Measurements from ENCODE around the gene KIF1C. TPM values are rescaled to one million over a fixed set of nuclear protein-coding genes. Genes with fewer than 3 reads are reported as not detected.
A peak's percentile ranks its signal among the peaks of the same experiment; 100 is the strongest.

The KIF1C gene
- total RNA-seq, 1 donor from 2014 or later = 51.0 TPM

DNA sequence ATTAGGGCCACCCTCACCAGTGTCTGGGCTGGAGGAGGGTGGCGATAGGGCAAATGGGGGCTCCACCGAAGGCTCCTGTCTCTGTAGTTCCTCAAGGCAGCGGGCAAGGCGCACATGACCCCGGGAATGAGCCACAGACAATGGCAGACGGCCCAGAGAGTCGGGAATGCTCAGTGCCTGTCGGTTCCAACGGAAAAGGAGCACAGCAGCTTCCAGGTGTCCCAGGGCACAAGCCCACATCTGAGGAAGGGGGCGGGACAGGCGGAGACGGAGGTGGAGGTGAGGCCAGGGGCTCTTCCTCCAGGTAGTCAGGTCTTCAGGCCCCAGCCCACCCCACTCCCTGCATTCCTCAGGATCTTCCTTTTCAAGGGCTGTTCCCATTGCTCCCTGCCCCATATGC is 25.0 kb upstream of the KIF1C start:
- Mint-ChIP-seq H3K4me1 (ENCODE audit: low read depth) (peaks cover 28% of the 10 kb centered on the region), H3K9me3 (no peaks in the 10 kb centered on the region), H3K36me3 (ENCODE audit: low read depth) (peaks cover 47% of the 10 kb centered on the region), H3K27ac (no peak overlapping the region), H3K27me3 (ENCODE audit: low read depth) (no peaks in the 10 kb centered on the region), H3K4me3 (ENCODE audit: low read depth) (no peak overlapping the region)
- intact Hi-C loops (cut with micrococcal nuclease) = no loop called here
- DNase-seq (ENCODE audit: low spot score) = no peak

- Mint-ChIP-seq H3K9me3 (no peaks in the 10 kb centered on the region), H3K36me3 (ENCODE audit: low read depth) (peaks cover 53% of the 10 kb centered on the region)
These were observed 24.3 kb upstream of the KIF1C start for GRCh38 chr17:4973256-4974114.

DNA sequence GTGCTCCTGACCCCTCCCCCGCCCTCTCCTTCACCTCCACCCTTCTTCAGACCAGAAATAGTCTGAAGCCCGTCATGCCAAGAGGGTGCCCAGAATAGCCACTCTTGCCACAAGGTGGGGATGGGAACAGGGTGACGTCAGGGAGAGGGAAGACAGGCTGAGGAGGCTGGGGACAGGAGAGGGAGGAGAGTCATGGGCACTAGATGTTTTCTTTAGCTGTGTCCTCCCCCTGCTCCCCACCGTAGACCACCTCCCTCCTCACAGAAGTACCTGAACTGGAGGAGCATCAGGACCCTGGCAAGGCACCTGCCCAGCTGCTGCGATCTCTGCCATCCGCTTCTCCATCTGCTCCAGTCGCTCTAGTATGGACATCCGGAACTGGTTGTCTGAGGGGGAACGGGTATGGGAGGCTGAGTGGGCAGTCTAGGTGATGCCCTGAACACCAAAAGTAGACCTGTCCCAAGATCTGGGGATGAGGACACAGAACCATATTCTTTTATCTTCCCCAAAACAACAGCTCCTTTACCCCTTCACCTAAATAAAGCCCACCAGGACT is 23.6 kb upstream of the KIF1C start:
- no peaks in the 10 kb centered on the region for H3K9me3 Mint-ChIP-seq
- no peak overlapping the region for H3K4me3 Mint-ChIP-seq (ENCODE audit: low read depth)
- H3K36me3 Mint-ChIP-seq (ENCODE audit: low read depth) = peaks cover 59% of the 10 kb centered on the region
- H3K27me3 Mint-ChIP-seq (ENCODE audit: low read depth) = no peaks in the 10 kb centered on the region
- no peak for DNase-seq (ENCODE audit: low spot score)
- peaks cover 23% of the 10 kb centered on the region for H3K4me1 Mint-ChIP-seq (ENCODE audit: low read depth)
- no peak overlapping the region for H3K27ac Mint-ChIP-seq
- intact Hi-C loops (cut with micrococcal nuclease) = no loop called here

More at GRCh38 chr17:4973256-4974114, 24.3 kb upstream of the KIF1C start:
- no peak for DNase-seq (ENCODE audit: low spot score)
- Mint-ChIP-seq H3K27me3 (ENCODE audit: low read depth) (no peaks in the 10 kb centered on the region), H3K4me3 (ENCODE audit: low read depth) (no peak overlapping the region), H3K4me1 (ENCODE audit: low read depth) (peaks cover 28% of the 10 kb centered on the region), H3K27ac (no peak overlapping the region)
- intact Hi-C loops (cut with micrococcal nuclease) = no loop called here

- no peak for DNase-seq (ENCODE audit: low spot score)
- intact Hi-C loops (cut with micrococcal nuclease) = no loop called here
- Mint-ChIP-seq H3K4me3 (ENCODE audit: low read depth) (no peak overlapping the region), H3K27ac (no peak overlapping the region), H3K27me3 (ENCODE audit: low read depth) (no peaks in the 10 kb centered on the region), H3K36me3 (ENCODE audit: low read depth) (peaks cover 77% of the 10 kb centered on the region), H3K9me3 (no peaks in the 10 kb centered on the region), H3K4me1 (ENCODE audit: low read depth) (peaks cover 16% of the 10 kb centered on the region)
These were observed 19.0 kb upstream of the KIF1C start for GRCh38 chr17:4978726-4979125.

DNA sequence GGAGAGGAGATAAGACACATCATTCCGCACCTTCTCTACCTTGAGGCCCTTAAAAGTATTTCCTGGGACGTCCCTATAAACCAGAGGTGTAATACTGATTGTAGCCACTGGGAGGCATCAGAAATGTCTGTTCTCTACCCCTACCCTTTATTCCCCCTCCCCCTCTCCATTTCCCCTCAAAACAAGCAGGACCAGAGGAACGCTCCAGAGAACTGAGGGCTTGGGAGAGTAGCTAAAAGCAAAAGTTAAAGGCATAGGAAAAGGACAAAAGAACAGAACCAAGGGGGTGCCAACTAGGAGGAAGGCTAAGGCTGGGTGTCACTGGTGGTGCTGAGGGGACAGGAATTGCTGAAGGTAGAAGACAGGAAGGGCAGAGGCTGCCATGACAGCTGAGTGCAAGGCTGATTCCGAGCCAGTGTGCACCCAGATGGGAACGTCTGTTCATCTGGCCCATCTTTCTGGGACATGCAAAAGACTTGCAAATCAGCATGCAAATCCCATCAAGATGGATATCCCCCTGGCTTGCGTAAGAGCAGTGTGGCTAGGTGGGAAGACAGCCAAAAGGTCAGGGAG is 17.0 kb upstream of the KIF1C start:
- peaks cover 65% of the 10 kb centered on the region for H3K36me3 Mint-ChIP-seq (ENCODE audit: low read depth)
- no peaks in the 10 kb centered on the region for H3K9me3 Mint-ChIP-seq
- DNase-seq (ENCODE audit: low spot score) = peak; percentile 44
- peaks cover 20% of the 10 kb centered on the region for H3K4me1 Mint-ChIP-seq (ENCODE audit: low read depth)
- H3K4me3 Mint-ChIP-seq (ENCODE audit: low read depth) = no peak overlapping the region
- peak overlapping the region; percentile 54 for H3K27ac Mint-ChIP-seq
- no peaks in the 10 kb centered on the region for H3K27me3 Mint-ChIP-seq (ENCODE audit: low read depth)
- intact Hi-C loops (cut with micrococcal nuclease) = loop anchor here (1.0 kb wide), 1 partner anchor 82 kb away; no protein-coding TSS in a partner anchor

GRCh38 chr17:4982305-4982704 is 15.4 kb upstream of the KIF1C start:
- Mint-ChIP-seq H3K36me3 (ENCODE audit: low read depth) (peaks cover 64% of the 10 kb centered on the region), H3K4me1 (ENCODE audit: low read depth) (peaks cover 30% of the 10 kb centered on the region), H3K27me3 (ENCODE audit: low read depth) (no peaks in the 10 kb centered on the region), H3K4me3 (ENCODE audit: low read depth) (no peak overlapping the region), H3K27ac (no peak overlapping the region), H3K9me3 (no peaks in the 10 kb centered on the region)
- DNase-seq (ENCODE audit: low spot score) = no peak
- intact Hi-C loops (cut with micrococcal nuclease) = no loop called here

- Mint-ChIP-seq H3K27ac (peak overlapping the region; percentile 86), H3K27me3 (ENCODE audit: low read depth) (no peaks in the 10 kb centered on the region), H3K4me3 (ENCODE audit: low read depth) (peak overlapping the region; percentile 94), H3K4me1 (ENCODE audit: low read depth) (peaks cover 35% of the 10 kb centered on the region), H3K9me3 (no peaks in the 10 kb centered on the region), H3K36me3 (ENCODE audit: low read depth) (peaks cover 50% of the 10 kb centered on the region)
- intact Hi-C loops (cut with micrococcal nuclease) = loop anchor here (2.0 kb wide), 1 partner anchor 18 kb away; no protein-coding TSS in a partner anchor
- no peak for DNase-seq (ENCODE audit: low spot score)
These were observed 11.3 kb upstream of the KIF1C start for GRCh38 chr17:4986403-4986802.

DNA sequence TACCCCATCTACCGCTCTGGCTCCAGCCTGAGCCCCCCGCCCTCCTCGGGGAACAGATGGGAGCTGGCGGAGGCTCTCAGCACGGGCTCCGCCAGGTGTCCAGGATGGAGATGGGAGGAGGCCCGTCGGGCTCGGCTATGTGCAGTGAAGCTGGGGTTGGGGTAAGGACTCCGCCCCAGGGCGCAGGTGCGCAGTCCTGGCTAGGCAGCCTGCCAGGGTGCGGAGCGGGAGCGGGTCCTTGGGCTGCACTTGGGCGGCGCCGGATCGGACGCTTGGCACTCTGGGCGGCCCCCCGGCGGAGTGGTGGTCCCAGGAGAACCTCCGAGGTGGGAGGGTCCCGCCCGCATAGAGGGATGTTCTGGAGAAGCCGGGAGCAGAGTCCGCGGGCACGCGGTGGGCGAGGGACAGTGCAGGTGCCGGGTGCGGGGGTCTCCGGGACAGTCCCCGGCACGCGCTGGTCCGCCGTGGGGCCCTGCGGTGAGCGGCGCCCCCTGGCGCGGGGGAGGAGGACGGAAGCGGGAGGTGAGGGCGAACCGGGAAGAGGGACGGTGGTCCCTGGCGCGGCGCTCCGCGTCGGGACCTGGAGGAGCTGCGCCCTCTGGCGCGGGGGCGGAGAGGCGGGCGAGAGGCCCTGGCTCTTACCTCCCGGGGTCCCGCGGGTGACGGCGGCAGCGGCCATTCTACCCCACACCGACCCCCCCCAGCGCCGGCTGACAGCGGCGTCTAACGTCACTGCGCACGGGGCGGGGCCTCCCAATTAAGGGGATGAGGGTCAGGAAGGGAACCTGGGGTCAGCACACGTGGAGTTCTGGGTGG is 10.6 kb upstream of the KIF1C start, which contains the start of gene CAMTA2:
TSS of gene CAMTA2 (minus strand) at position 725 of the 816 bp plus-strand sequence. CDS start 1,453 bp downstream, outside the sequence.
- Mint-ChIP-seq H3K9me3 (no peaks in the 10 kb centered on the region), H3K36me3 (ENCODE audit: low read depth) (peaks cover 49% of the 10 kb centered on the region), H3K27me3 (ENCODE audit: low read depth) (no peaks in the 10 kb centered on the region), H3K4me1 (ENCODE audit: low read depth) (peaks cover 37% of the 10 kb centered on the region), H3K4me3 (ENCODE audit: low read depth) (peak within 1 kb of the TSS; percentile 94), H3K27ac (peak within 1 kb of the TSS; percentile 86)
- intact Hi-C loops (cut with micrococcal nuclease) = loop anchor here (1.0 to 2.0 kb wide), 2 partner anchors 10 to 18 kb away; partner anchors contain the start of genes INCA1 and KIF1C
- DNase-seq (ENCODE audit: low spot score) = peak; percentile 76

- DNase-seq (ENCODE audit: low spot score) = no peak
- Mint-ChIP-seq H3K4me3 (ENCODE audit: low read depth) (peak overlapping the region; percentile 94), H3K4me1 (ENCODE audit: low read depth) (peaks cover 37% of the 10 kb centered on the region), H3K9me3 (no peaks in the 10 kb centered on the region), H3K36me3 (ENCODE audit: low read depth) (peaks cover 42% of the 10 kb centered on the region), H3K27ac (peak overlapping the region; percentile 86), H3K27me3 (ENCODE audit: low read depth) (no peaks in the 10 kb centered on the region)
- intact Hi-C loops (cut with micrococcal nuclease) = loop anchor here (1.0 to 2.0 kb wide), 2 partner anchors 9 to 19 kb away; partner anchors contain the start of genes INCA1 and KIF1C
These were observed 9.8 kb upstream of the KIF1C start for GRCh38 chr17:4987767-4988567.

DNA sequence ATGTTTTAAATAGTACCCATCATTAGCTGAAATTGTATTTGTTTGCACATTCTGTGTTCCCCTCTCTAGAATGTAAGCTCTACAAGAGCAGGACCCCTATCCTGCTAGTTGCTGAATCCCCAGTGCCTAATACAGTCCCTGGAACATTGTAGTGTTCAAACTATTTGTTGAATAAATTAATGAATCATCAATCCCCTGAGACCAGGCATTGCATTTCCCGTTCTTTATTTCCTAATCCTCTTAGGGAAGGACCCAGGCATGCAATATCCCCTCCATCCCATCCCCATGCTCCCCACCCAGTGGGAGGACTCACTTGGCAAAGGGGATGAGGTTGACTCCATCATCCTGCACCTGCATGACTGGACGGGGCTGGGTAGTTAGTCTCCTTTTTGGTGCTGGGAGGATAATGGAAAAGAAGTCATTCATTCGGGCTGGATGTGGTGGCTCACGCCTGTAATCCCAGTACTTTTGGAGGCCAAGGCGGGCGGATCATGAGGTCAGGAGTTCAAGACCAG is 3.6 kb upstream of the KIF1C start:
- no peak overlapping the region for H3K4me3 Mint-ChIP-seq (ENCODE audit: low read depth)

DNA sequence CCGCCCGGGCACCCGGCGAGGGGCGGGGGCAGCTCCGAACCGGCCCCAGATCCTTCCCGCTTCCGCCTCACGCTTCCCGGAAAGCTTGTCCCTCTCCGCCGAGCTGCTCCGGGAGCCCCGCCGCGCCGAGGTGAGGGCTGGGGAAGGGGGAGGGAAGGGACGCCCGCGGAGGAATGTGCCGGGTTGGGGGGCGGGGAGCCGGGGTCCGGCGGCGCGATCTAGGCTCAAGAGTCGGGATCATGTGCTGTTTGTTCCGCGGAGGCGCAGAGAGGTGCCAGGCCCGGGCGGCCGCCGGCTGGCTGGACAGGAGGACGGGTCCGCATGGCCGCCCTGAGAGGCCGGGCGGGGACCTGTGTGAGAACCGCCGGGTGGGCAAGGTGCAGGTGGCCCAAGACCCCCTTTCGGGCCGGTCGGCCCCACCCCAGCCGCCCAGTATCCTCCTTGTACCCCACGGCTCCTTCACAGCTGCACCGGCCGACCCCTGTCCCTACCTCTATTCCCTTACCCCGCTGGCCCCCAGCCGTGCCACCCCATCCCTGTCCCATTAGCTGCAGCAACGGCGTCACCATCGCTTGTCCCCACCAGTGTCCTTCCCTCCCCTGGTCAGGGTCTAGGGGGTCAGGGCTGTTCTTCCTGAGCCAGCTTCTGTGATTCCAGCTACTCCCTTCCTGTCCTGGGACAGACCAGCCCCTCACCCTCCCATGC is 429 bp downstream of the KIF1C start:
- DNase-seq (ENCODE audit: low spot score) = no peak
- Mint-ChIP-seq H3K4me3 (ENCODE audit: low read depth) (peak overlapping the region; percentile 86), H3K4me1 (ENCODE audit: low read depth) (peaks cover 12% of the 10 kb centered on the region), H3K9me3 (no peaks in the 10 kb centered on the region), H3K27ac (no peak overlapping the region), H3K27me3 (ENCODE audit: low read depth) (no peaks in the 10 kb centered on the region), H3K36me3 (ENCODE audit: low read depth) (peaks cover 28% of the 10 kb centered on the region)
- intact Hi-C loops (cut with micrococcal nuclease) = loop anchor here (5.0 kb wide), 1 partner anchor 34 kb away; no protein-coding TSS in a partner anchor

More for the DNA sequence above, 3.6 kb upstream of the KIF1C start:
- DNase-seq (ENCODE audit: low spot score) = no peak
- no peaks in the 10 kb centered on the region for H3K27me3 Mint-ChIP-seq (ENCODE audit: low read depth)
- intact Hi-C loops (cut with micrococcal nuclease) = no loop called here
- no peak overlapping the region for H3K27ac Mint-ChIP-seq
- H3K36me3 Mint-ChIP-seq (ENCODE audit: low read depth) = peaks cover 20% of the 10 kb centered on the region
- no peaks in the 10 kb centered on the region for H3K9me3 Mint-ChIP-seq
- H3K4me1 Mint-ChIP-seq (ENCODE audit: low read depth) = peaks cover 20% of the 10 kb centered on the region

Measured in activated T-helper 2 cell treated with anti-CD3 and anti-CD28 coated beads, Interferon-gamma antibody, Interleukin-2, Interleukin-4, amounts not matched to agents 10 μg/mL and 5 μg/mL and 100 μg/mL, durations not matched to agents 14 hours and 24 hours and 36 hours (primary cell).